Hematopoietic multipotent progenitor cell treated with erythropoietin and hydrocortisone succinate and interleukin-3 and kit ligand, for 17 days (in vitro differentiated cells): ENCODE results near the gene BCR.

ENCODE experiments used
- DNase-seq: peaks from one replicate; pipeline ENCODE4 v3.0.0-alpha.2; 2015; ENCODE audit warnings: low spot score

The BCR gene

DNA sequence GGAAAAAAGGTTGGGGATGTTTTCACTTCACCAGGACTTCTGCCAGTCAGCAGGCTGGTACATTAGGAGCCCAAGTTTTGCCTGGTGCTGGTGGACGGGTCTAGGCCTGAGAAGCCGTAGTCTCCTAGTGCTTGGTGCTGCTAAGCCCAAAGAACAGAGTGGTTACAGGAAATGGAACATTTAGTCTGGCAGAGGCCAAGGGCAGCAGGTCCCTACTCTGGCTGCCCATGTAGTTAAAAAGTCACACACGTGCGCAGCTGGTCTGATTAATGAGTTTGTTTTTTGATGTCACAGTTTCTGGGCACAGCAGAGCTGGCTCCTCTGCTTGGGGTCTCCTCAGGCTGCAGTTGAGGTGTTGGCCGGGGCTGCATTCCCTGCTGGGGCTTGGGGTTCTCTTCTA, 20.6 kb downstream of the BCR start:
- DNase-seq, result no peak

DNA sequence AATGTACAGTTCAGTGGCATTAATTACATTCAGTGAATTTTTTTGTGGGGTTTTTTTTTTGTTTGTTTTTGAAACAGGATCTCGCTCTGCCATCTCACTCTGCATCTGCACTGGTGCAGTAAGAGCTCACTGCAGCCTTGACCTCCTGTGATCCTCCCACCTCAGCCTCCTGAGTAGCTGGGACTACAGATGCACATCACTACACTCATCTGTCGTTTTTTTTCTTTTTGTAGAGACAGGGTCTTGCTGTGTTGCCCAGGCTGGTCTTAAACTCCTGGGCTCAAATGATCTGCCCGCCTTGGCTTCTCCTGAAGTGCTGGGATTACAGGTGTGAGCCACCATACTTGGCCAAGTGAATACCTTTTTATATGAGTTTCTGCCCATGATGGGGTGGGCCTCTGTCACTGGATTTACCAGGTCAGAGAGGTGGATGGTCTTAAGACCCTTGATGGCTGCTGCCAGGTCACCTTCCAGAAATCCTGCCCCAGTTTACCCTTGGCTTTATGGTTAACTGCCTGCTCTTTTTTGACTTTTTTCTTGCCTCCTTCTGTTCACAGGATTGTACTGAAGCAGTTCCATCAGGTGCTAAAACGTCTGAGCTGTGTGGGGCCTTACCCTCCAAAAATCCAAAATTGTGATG, 22.6 kb downstream of the BCR start:
- DNase-seq, result no peak

DNA sequence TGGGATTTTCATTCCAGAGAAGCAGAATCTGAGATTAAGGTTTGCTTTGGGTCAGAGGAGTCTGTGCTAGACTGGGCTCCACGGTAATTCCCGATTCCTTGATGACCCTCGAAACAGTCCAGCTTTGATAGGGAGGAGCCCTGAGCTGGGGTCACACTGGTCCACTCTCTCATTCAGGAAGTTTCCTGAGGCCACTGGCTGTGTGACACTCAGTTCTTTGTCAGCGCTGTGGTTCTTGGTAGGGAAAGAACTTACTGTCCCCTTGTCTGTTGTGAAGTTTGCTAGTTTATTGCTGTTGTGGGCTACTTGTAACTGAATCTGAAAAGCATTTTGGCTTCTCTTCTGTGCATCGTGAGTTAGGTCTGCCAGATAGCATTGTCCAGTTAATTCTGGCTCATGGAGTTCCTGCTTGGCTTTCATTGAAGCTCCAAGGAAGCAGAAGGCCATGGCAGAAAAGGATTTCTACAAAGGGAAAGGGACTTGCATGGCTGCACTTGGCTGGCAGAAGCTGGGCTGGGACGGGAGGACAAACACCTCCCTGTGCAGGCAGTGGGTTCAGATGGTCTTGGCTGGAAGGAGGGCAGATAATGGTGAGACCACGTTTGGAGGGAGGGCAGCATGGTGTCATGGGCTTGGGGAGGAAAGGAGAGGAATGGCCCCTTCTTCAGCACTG, 23.3 kb downstream of the BCR start:
- DNase-seq, result no peak

DNA sequence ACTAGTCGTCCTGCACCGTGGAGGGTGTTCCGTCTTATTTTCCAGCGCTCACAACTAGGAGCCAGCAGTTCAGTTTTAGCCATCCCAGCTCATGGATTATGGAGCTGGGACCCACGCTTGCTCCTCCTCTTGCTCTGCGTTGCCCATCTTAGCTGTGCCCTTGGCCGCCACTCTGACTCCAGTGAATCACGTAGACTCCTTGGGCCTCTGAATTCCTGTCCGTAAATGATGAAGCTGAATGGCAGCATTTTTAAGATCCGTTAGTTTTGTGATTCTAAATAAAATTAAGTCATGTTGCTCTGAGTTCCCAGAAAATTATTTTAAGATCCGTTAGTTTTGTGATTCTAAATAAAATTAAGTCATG, 23.8 kb downstream of the BCR start:
- DNase-seq, result no peak

DNA sequence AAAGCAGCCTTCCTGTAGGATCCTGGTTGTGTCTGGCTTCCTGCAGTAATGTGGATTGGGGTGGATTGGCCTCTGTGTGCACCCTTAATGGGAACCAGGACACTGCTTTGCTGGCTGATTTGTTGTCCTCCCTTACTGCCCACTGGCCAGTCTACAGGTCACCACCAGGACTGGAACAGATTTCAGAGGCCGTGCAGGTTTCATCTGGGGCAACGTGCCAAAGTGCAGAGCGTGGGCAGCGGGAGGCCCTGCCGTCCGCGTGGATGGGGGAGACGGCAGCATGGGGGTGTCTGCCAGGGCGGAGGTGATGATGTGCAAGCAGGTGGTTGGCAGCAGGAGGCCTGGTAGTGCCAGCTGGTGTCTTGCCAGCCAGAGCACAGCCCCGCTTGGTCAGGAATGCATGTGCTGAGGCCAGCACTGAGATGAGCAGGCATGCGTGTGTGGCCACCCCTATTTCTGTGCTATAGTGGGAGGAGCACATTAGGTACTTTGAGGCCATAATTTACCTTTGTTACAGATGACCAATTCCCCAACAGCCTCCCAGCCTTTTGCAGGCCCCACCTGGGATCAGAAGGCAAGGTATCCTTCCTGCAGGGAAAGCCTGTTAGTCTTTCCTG, 24.3 kb downstream of the BCR start:
- DNase-seq, result no peak

DNA sequence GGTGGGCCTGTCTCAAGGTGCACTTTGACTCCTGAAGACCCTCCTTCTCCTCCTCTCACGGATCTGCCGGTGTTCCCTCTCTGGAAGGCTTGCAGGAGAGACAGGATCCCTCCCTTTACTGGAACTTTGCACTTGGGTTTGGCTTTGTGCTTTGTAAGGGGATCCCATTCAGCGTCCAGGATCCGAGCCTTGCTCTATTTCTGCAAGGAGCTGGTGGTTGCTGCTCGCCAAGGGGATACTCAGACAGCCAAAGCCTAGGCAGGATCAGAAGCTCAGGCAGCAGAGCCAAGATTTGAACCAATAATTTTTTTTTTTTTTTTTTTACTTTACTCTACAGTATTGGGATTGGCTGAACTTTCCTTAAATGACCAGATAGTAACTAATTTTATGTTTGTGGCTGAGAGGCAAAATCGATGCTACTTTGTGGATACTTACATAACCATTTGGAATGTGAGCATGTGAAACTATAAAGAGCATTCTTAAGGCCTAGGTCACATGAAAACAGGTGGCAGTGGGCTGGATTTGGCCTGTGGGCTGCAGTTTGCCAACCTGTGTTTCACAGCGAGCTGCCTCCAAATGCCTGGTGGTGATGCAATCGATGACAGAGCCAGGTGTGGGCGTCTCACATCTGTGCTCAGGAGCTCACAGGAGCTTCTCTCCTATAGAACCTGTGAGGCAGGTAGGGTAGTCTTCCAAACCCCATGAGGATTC, 25.2 kb downstream of the BCR start:
- no peak for DNase-seq

DNA sequence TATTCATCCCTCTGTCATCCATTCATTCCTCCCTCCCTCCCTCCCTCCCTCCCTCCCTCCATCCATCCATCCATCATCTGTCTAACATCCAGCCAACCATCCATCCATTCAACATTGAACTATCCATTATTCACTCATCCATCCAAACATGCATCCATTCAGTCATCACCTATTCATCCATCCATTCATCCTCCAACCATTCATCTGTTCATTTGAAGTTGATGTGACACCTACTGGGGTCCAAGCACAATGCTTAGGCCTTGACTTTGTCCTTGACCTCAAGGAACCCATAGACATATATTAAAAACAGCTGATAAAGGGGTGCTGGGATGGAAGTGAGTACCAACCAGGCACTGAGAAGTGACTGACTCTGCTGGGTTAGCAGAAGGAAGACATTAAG, 26.6 kb downstream of the BCR start:
- no peak for DNase-seq

DNA sequence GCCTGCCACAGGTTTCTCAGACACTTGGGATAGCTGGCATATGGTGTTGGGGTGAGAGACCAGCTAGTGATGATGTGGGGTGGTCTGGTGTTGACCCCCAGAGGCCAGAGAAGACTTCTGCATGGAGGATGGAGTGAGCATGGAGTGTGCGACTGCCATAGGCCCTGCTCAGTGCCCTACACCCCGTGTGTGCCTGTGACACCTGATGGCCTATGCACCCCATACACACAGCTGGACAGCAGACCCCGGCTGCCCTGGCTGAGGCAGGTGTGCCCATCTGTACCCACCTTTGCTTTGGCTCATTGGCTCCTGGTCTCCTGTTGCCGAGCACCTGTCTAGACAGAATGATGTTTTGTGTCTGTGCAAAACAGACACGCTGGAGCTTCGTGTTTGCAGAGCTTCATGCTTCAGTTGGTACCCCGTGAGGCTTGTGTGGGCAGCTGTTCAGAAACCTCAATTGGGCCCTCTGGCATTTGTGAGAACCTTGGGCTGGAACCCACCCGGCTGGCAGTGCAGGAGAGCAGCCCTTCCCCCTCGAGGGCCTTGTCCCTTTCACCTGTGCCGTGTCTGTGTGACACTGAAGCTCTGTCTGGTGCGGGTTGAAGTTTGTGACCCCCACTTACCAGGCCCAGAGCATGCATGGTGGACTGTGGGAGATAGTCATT, 27.6 kb downstream of the BCR start:
- DNase-seq, result no peak

DNA sequence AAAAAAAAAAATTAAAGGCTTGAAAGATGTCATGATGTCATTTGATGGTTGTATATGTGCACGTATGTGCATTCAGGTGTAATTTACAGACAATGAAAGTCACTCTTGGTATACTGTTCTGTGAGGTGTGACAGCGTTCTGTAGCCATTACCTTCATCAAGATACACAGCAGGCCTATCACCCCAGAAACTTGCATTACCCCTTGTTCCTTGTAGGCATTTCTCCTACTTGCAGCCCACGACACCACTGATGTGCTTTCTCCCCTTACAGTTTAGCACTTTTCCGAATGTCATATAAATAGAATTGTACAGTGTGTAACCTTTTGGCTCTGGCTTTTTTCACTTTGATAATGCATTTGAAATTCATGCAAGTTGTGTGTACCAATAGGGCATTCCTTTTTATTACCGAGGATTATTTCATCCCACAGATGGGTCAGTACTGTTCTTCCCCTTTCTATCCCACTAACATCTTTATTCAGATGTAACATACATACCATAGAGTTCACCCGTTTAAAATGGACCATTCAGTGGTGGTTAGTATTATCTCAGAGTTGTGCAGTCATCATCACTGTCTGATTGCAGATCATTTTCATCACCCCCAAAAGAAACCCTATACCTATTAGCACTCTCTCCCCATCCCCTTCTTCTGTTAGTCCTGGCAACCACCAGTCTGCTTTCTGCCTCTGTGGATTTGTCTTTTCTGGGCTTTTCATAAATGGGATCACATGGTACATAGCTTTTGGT, 30.3 kb downstream of the BCR start:
- DNase-seq, result no peak

DNA sequence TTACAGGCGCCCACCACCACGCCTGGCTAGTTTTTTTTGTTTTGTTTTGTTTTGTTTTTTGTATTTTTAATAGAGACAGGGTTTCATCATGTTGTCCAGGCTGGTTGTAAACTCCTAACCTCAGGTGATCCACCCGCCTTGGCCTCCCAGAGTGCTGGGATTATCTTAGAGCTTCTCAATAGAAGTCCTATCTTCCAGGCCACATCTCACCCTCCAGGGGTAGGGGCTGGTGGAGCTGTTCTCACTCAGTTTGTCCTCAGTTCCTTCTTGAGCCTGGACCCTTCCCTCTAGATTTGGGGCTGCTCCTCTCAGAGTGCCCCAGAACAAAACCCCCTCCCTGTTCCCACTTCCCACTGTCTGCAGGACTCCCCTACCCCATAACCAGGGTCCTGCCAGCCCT, 31.3 kb downstream of the BCR start:
- DNase-seq, result no peak

DNA sequence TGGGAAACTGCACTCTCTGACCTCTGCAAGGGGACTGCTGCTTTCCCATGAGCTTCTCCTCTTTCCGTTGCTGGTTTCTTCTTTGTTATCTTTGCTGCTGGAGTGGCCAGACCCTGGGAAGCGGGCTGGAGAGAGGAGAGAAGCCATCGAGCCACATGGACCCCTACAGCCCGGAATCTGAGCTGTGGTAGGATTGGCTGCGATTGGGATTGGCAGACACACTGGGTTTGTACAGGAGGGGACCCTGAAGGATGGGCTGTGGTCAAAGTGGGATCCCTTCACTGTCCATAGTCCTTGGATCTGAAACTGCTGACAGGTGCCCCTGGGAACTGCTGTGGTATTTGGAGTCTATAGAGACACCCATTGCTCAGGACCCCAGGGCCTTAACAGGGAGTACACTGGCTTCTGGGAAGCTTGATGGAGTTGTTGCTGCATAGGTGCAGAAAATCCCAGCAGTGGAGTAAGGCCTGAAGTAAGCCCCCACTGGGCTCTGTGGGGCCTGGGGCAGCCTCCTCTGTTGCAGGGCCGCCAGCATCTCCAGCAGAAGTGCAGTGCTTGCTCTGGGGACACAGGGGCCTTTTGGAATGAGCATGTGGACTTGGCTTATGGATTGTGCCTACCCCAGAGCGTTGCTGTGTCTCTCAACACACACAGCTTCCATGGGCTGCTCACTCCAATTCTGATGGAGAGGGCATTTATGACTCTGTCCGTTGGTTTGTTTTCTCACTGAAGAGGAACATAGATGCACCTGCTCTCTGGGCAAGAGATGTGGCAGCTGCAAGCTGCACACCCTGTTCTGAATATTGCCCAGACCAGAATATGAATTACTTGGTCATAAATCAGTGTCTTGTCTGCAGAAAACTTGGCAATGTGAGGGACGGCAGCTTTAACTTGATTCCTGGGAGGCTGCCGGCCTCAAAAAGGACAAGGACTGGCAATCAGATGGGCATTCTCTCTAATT, 32.0 kb downstream of the BCR start:
- DNase-seq, result no peak

DNA sequence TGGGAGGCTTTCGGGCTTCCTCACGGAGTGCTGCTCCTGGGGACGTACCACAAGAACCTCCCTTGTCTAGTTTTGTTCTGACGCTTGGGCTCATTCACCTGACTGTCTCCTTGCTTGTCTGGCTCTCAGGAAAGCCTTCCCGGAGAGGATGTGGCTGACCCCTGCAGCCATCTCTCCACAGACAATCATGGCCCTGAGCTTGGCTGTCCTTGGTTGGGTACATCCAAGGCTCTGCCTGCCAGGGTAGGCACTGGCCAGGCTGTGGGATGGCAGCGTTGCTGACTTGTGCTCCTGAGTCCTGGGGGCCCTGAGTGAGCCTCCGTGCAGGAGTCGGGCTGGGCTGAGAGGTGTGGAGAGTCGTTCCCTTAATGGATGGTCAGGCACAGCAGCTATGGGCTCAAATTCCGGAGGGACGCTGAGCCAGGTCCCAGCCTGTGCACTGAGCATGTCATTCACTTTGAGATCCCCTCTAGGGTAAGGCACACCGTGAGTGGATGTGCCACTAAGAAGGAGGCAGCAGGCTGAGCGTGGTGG, 32.8 kb downstream of the BCR start:
- no peak for DNase-seq

DNA sequence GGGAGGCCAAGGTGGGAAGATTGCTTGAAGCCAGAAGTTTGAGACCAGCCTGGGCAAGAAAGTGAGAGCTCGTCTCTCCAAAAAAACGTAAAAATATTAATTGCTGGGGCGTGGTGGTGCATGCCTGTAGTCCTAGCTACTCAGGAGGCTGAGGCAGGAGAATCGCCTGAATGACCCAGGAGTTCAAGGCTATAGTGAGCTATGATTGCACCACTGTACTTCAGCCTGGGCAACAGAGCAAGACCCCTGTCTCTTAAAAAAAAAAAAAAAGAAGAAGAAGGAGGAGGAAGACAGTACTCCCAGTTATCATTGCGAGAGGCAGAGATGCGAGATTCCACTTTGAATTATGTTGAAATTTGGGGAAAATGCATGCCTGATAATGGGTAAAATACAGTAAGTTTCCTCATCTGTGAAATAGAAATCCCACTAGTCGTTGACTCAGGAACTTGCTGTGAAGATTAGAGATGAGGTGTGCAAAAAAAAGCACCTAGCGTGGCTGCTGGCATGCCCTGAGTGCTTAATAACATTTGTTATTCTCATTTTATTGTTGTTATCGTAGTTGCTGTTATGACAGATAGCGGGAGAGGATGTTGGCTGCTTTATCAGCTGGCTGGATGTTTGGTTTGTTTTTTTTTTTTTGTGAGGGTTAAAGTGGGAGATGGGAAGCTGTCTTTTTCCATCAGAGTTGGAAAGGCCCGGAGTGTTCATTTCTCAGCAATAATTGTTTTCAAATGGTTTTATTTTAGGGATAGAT, 33.4 kb downstream of the BCR start:
- no peak for DNase-seq

DNA sequence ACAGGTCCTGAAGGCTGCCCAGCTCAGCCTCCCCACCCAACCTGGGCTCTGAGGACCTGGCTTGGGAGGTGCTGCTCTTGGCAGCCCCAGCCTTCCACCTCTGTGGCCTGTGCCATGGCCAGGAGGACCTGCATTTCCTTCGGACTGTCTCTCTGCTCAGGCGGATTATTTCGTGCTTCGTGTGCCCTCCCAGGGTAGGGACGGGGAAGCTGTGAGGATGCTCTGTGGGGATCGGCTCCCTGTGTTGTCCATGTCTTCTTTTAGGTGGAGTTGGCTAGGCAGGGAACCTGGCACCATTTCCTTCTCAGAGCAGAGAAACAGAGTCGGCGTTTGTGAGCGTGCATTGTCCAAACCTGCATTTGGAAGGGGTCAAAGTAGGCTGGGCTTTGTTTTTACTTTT, 34.1 kb downstream of the BCR start:
- no peak for DNase-seq

DNA sequence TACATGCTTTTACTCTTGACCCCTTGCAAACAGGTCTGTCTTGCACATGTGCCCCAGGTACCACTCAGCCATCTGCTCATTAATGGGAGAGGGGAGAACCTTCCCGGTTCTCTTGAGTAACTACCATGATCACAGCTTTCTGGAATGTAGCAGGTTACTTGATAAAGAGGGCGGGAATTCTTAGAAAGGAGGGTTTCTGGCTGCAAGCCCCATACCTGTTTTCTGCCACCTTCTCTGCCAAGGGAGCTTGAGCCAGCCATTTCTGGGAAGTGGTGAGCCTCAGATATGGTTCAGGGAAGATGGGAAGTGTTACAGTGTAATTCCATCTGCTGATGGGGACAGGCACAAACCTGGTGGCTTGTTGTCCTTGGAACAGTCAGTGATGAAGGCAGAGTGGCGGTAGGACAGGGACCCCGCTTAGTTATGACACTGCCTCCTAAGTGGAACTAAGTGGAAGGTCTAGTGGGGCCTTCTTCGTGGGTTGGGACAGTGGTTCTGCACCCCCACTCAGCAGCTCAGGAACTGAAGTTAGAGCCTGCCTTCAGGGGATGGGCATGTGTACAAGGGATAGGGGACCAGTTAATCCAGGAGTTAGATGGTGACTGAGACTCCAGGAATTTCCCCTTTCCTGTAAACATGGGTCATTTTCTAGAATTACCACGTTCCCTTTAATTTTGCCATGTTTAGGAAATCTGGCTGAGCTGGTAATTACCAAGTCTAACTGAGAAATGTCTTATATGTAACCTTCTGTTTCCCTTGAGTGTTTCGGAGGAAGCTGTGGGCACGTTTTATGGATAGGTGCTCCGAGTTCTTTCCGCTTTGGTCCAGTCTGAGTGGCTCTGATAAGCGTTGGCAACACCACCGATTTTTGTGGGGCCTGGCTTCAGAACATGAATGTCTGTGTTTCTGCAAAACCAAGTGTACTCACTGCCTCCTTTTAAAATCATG, 35.3 kb downstream of the BCR start:
- no peak for DNase-seq

DNA sequence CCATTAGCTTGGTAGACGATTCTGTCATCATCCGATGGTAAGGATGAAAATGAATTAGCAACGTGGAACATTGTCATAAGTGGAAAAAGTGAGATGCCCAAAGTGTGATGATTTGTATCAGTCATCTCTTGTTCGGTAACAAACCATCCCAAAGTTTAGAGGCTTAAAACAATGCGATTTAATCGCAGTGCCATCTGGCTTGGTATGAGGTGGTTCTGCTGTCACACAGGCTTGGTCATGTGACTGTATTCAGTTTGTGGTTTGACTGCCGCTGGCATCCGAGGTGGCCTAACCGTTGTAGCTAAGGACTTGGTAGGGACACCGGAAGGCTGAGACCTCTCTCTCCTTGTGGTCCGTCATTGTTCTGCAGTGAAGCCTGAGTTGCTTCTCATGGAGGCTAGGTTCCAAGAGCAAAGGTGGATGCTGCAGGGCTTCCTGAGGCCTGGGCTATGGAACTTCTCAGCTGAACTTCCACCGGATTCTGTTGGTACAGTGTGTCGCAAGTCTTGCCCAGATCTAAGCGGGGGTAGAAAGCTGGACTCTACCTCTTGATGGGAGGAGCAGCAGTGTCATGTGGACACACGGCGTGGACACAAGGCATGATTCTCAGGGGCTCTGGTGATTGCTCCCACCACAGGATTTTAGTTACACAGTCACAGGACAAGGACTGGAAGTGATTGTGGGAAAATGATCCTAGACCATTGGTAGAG, 36.3 kb downstream of the BCR start:
- no peak for DNase-seq

DNA sequence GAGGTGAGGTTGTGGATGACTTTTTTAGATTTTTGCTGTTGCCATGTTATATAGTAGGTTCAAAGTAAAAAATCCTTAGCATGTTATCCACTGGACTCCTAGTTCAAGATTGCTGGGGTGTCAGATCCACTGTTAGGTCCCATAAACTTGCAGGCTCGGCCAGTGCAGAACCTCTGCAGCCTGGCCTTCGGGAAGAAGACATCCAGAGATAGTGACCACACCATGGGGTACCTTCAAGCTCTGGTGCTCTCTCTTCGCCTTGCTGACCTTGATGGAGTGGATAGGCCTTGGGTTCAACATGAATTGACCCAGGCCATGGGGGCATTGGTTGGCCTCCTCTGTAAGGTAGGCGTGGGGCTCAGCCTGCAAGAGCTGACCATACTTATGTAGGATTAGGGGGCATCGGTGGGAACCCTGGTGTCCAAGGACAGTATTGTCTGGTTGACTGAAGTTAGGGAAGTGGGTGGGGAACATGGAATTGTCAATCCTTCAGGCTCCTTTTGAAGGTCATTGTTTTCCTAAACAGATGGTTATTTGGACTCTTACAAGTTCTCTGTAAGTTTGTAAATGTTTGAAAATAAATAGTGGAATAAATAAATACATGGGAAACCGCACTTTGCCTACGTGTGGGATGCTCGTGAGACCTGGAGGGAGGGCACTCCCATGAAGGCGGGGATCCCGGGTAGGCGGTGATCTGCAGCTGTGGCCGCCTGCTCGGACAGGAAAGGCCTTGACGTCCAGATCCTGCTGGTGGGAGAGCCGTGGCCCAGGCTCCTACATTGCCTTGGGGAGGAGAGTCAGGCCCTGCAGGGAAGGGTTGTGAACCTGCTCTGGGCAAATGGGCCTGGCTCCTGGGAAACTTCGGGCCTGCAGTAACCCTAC, 37.1 kb downstream of the BCR start:
- DNase-seq, result no peak
